GM12878 (cell line): ENCODE results near the gene HS1BP3. TPM values are rescaled to one million over a fixed set of nuclear protein-coding genes. Genes with fewer than 3 reads are reported as not detected.

Source experiments
- ATAC-seq: fragments of 200-7000 bp; cut with Tn5 transposase; 3 replicates; pipeline ENCODE4 v1.9.1; 2020; ENCODE audit warnings: mild to moderate bottlenecking, moderate library complexity
- BruUV-seq: library from RNA; stranded (reverse); fragments of 400-500 nt; replicated peaks from 2 replicates; lab custom pipeline; 2021; lab: Mats Ljungman, UMichigan
- CTCF ChIA-PET: fragments of 300-600 bp; sonication (Branson Sonifier 250); formaldehyde crosslinking; extraction: SDS; loops from one replicate; lab custom pipeline; 2021; ENCODE audit warnings: inconsistent platforms; lab: Yijun Ruan, JAX
- POLR2A ChIA-PET: fragments of 350-600 bp; formaldehyde crosslinking; extraction: SDS; loops from one replicate; lab custom pipeline; 2021; ENCODE audit warnings: inconsistent platforms; lab: Charles Lee
- RAD21 ChIA-PET: fragments of 300-600 bp; sonication (Branson Sonifier 250); formaldehyde crosslinking; loops from one replicate; lab custom pipeline; 2023; ENCODE audit warnings: antibody characterized with exemption; ENCODE audit not compliant: unreplicated experiment; lab: Charles Lee
- SMC1A ChIA-PET: fragments of 300-600 bp; sonication (Branson Sonifier 250); formaldehyde crosslinking; loops from one replicate; lab custom pipeline; 2023; ENCODE audit not compliant: unreplicated experiment, uncharacterized antibody; lab: Charles Lee
- DNase-seq: peaks from one replicate; pipeline ENCODE4 v3.0.0-alpha.2; 2011; ENCODE audit warnings: low read depth, low spot score
- FAIRE-seq: peaks from 3 replicates; lab custom pipeline; 2011; peaks lifted over from hg19 to GRCh38; lab: Jason Lieb, UNC
- H2AFZ ChIP-seq: 2 replicates; pipeline ENCODE4 v1.6.0; 2011; ENCODE audit warnings: low read depth, low read length, control low read depth; ENCODE audit not compliant: control insufficient read depth
- H3K27ac ChIP-seq: 2 replicates; pipeline ENCODE4 v1.5.1; 2011; ENCODE audit warnings: control low read depth; ENCODE audit not compliant: control insufficient read depth, insufficient read depth
- H3K27me3 ChIP-seq, 2 experiments: replicated peaks in 1 of 2; 2 replicates each; pipeline versions ENCODE4 v1.6.0 to v1.6.1; 2011; ENCODE audit warnings: low read length in 1 of 2; ENCODE audit not compliant: control insufficient read depth in 2 of 2, insufficient read depth in 2 of 2
- H3K36me3 ChIP-seq, 2 experiments: 2 replicates each; pipeline ENCODE4 v1.5.1; 2011; ENCODE audit warnings: low read length in 1 of 2; ENCODE audit not compliant: control insufficient read depth in 2 of 2, insufficient read depth in 2 of 2
- H3K4me1 ChIP-seq: 2 replicates; pipeline ENCODE4 v1.6.1; 2011; ENCODE audit warnings: mild to moderate bottlenecking, low read length, moderate library complexity, mixed read lengths; ENCODE audit not compliant: control insufficient read depth, insufficient read depth
- H3K4me2 ChIP-seq: 2 replicates; pipeline ENCODE4 v1.6.0; 2011; ENCODE audit warnings: control low read depth; ENCODE audit not compliant: control insufficient read depth, insufficient read depth
- H3K4me3 ChIP-seq: fragments of 200-600 bp; sonication (generic); 2 replicates; pipeline ENCODE4 v1.5.1; 2016
- H3K79me2 ChIP-seq: 2 replicates; pipeline ENCODE4 v1.6.0; 2011; ENCODE audit warnings: low read length; ENCODE audit not compliant: control insufficient read depth, insufficient read depth
- H3K9ac ChIP-seq: 2 replicates; pipeline ENCODE4 v1.8.0; 2011; ENCODE audit warnings: low read length, control low read depth, mixed read lengths; ENCODE audit not compliant: control insufficient read depth, insufficient read depth
- H3K9me3 ChIP-seq: replicated peaks from 3 replicates; pipeline ENCODE4 v1.5.1; 2011; ENCODE audit warnings: mild to moderate bottlenecking, low read length; ENCODE audit not compliant: control insufficient read depth, insufficient read depth
- H4K20me1 ChIP-seq: 2 replicates; pipeline ENCODE4 v1.6.0; 2011; ENCODE audit not compliant: control insufficient read depth, insufficient read depth
- CHD4 ChIP-seq: fragments of 200-600 bp; sonication (generic); IDR thresholded peaks from 2 replicates; pipeline ENCODE4 v1.6.1; 2016; ENCODE audit warnings: mild to moderate bottlenecking
- EED ChIP-seq: sonication (generic); IDR thresholded peaks from 2 replicates; pipeline ENCODE4 v1.6.1; 2016; ENCODE audit warnings: antibody characterized with exemption, low read depth
- MXI1 ChIP-seq: fragments of 150-350 bp; IDR thresholded peaks from 2 replicates; pipeline ENCODE4 v1.6.1; 2011; ENCODE audit warnings: low read depth, mild to moderate bottlenecking, inconsistent platforms, low read length, improper control_type of control experiment
- PBX3 ChIP-seq: IDR thresholded peaks from 2 replicates; pipeline ENCODE4 v1.6.1; 2011; ENCODE audit warnings: mild to moderate bottlenecking, low read depth, low read length, moderate library complexity; ENCODE audit not compliant: insufficient replicate concordance
- SMAD1 ChIP-seq: fragments of 450-650 bp; IDR thresholded peaks from 2 replicates; pipeline ENCODE4 v1.6.1; 2018; ENCODE audit warnings: mild to moderate bottlenecking, low read depth; ENCODE audit not compliant: partially characterized antibody
- SUPT20H ChIP-seq: IDR thresholded peaks from 2 replicates; pipeline ENCODE4 v1.6.1; 2011; ENCODE audit warnings: low read depth, mild to moderate bottlenecking, low read length, moderate library complexity, borderline replicate concordance; ENCODE audit not compliant: control insufficient read depth
- SUZ12 ChIP-seq: fragments of 200-600 bp; sonication (generic); IDR thresholded peaks from one replicate; pipeline ENCODE4 v1.6.1; 2018; ENCODE audit warnings: antibody characterized with exemption, mild to moderate bottlenecking; ENCODE audit not compliant: unreplicated experiment
- ZBTB33 ChIP-seq: fragments of 450-650 bp; IDR thresholded peaks from 2 replicates; pipeline ENCODE4 v1.6.1; 2017; ENCODE audit warnings: mild to moderate bottlenecking
- ZNF24 ChIP-seq: fragments of 450-650 bp; IDR thresholded peaks from 2 replicates; pipeline ENCODE4 v1.6.1; 2017; ENCODE audit warnings: antibody characterized with exemption, mild to moderate bottlenecking
- ZNF384 ChIP-seq: IDR thresholded peaks from 2 replicates; pipeline ENCODE4 v1.6.1; 2012; ENCODE audit warnings: low read depth, mild to moderate bottlenecking, low read length, improper control_type of control experiment, borderline replicate concordance
- WGBS: methylation state at CpG from one replicate; pipeline ENCODE4 v1.1.6; 2016; ENCODE audit warnings: low lambda C conversion rate; ENCODE audit not compliant: insufficient replicate concordance, insufficient coverage; ENCODE audit errors: missing lambda C conversion rate; 5-methylcytosine and 5-hydroxymethylcytosine counted together
- in situ Hi-C: fragments of 300-500 bp; cut with MboI; formaldehyde crosslinking; loops from 9 replicates; pipeline ENCODE4 v1.14.3; 2018; ENCODE audit warnings: mixed read lengths
- intact Hi-C: fragments of 100-400 bp; cut with micrococcal nuclease; formaldehyde crosslinking; loops from one replicate; pipeline ENCODE4 v1.14.2; 2022; ENCODE audit not compliant: unreplicated experiment
- polyA plus RNA-seq, 11 experiments: library from polyadenylated mRNA; depleted of rRNA in 4 of 11; unstranded in 6 of 11; stranded (reverse) in 5 of 11; fragments of >200 nt; fragmentation: Nextera tagmentation in 4 of 11; fragmentation: Illumina TruSeq in 1 of 11; extraction: Ambion mirVana in 4 of 11; extraction: Trizol in 1 of 11; gene quantifications; 1 replicate in 1 of 11; 2 replicates in 10 of 11; pipeline versions ENCODE4 v1.2.1 to v1.2.3, GENCODE V29; 2011 to 2016; ENCODE audit warnings: inconsistent platforms in 2 of 11, missing spikeins in 2 of 11, low read depth in 1 of 11
- total RNA-seq, 4 experiments: library from RNA; depleted of rRNA in 3 of 4; stranded (reverse); fragments of >200 nt in 3 of 4; fragmentation: Illumina TruSeq in 1 of 4; extraction: Trizol in 1 of 4; gene quantifications; 2 replicates each; pipeline versions ENCODE4 v1.2.1 to v1.2.3, GENCODE V29; 2013 to 2021

The HS1BP3 gene
- total and polyA plus RNA-seq, 10 of the 15 experiments (the other 5 are each of a cell fraction or from before 2014, with no cell fraction given), result 0.47 to 7.2 (median 4.6) TPM

GRCh38 chr2:20574423-20574911, 76.4 kb downstream of the HS1BP3 start:
- ATAC-seq (no peak), FAIRE-seq (no peak), DNase-seq (no peak)
- no peak overlapping the region for H2AFZ ChIP-seq
- intact Hi-C loops (no loop called here), in situ Hi-C loops (no loop called here)
- ChIA-PET SMC1A (interaction anchor here (1.4 to 4.1 kb wide), 2 partner anchors 22 to 37 kb away, joined by 3 to 26 read pairs; no protein-coding TSS in a partner anchor), POLR2A (interaction anchor here (2.3 kb wide), 1 partner anchor 22 kb away, joined by 13 read pairs; no protein-coding TSS in a partner anchor), RAD21 (interaction anchor here (1.2 to 4.0 kb wide), 4 partner anchors 21 to 127 kb away, joined by 4 to 30 read pairs (median 12); partner anchors contain the start of gene RHOB), CTCF (interaction anchor here (2.0 to 3.8 kb wide), 3 partner anchors 21 to 49 kb away, joined by 6 to 20 read pairs (median 15); no protein-coding TSS in a partner anchor)
- no peak overlapping the region for H3K4me2 ChIP-seq
- no peaks in the 10 kb centered on the region for H4K20me1 ChIP-seq
- no peak overlapping the region for H3K4me3 ChIP-seq
- H3K9me3 ChIP-seq, result no peaks in the 10 kb centered on the region
- H3K36me3 ChIP-seq, result no peaks in the 10 kb centered on the region
- H3K79me2 ChIP-seq, result no peaks in the 10 kb centered on the region
- no peak overlapping the region for H3K27ac ChIP-seq
- peaks cover 40% of the 10 kb centered on the region for H3K4me1 ChIP-seq
- BruUV-seq, result no TSS peak
- no peak overlapping the region for H3K9ac ChIP-seq
- 77% methylated on average over 5 of the region's 5 CpGs for WGBS
- TF ChIP-seq CHD4 (no peak), SUZ12 (no peak), EED (no peak), SMAD1 (no peak), ZNF384 (no peak), ZBTB33 (no peak), MXI1 (no peak), ZNF24 (no peak), PBX3 (no peak), SUPT20H (no peak)
- no peaks in the 10 kb centered on the region for H3K27me3 ChIP-seq
